NCI-H748 treated with DMSO at 0.1 percent for 48 hours (cell line): ENCODE results near the gene ARMH4.

Experiments
- DNase-seq: peaks from one replicate; lab custom pipeline; 2025; lab: John Stamatoyannopoulos, UW

ARMH4 gene

GRCh38 chr14:58100735-58101368 is 51.2 kb downstream of the ARMH4 start:
- no peak for DNase-seq

DNA sequence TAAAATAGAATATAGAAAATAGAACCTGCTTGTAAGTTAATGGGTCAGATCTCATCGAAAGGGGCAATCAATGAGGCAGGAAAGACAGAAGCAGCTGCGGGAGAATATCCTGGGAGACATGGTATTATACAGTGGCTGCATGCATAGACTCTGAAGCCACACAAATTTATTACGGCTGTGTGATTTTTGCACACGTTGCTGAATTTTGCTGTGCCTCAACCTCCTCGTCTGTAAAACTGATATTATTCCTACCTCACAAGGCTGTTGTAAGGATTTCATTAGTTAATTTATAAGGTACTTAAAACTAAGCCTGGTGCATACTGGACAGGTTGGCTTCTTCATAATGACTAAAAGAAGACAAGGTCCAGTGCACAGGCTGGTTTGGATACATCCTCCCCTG is 52.3 kb downstream of the ARMH4 start:
- DNase-seq: no peak

DNA sequence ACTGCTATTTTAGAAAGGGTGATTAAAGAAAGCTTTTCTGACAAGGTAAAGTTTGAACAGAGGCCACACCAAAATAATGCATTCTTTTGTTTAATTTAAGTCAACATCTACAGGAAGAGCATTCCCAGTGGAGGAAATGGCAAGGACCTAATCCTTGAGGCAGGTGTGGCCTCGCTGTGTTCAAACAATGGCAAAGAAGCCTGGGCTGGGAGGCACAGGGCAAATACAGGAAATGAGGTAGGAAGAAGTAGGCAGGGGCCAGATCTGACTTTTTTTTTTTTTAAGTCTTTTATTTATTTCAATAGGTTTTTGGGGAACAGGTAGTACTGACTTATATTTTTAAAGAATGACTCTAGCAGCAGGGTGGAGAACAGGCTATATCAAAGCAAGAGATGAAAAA is 53.5 kb downstream of the ARMH4 start:
- no peak for DNase-seq

GRCh38 chr14:58096731-58097130 is 55.3 kb downstream of the ARMH4 start:
- no peak for DNase-seq

DNA sequence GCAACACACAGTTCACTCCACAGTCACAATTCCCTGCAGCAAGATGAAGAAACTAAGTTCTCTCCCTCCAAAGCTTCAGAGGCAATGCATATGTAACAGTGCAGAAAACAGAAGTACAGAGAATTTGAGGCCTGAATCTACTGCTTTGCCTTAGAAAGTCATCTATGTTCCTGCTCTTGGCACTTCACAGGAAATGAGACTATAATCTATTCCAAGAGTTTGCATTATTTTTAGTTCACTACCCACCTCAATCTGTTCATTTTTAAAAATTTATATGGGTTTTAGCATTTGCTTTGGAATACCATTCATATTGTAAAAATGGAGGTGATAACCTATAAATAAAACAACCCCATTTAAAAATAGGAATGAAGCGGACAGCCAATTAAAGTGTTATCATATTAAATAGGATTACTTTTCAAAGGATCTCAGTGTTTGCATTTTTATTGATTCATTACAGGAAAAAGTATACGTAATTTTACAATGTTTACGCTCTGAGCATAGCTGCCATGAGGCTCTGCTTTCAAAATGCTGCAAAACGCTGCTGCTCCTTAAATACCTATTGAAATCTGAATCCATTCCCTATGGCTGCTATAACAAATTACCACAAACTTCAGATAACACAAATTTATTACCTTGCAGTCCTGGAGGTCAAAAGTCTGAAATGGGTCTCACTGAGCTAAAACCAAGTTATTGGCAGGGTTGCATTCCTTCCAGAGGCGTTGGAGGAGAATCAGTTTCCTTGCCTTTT is 60.0 kb downstream of the ARMH4 start:
- no peak for DNase-seq

- DNase-seq: no peak
Measured at GRCh38 chr14:58089612-58090011, 62.4 kb downstream of the ARMH4 start.

GRCh38 chr14:58088961-58089360 is 63.1 kb downstream of the ARMH4 start:
- DNase-seq: no peak

DNA sequence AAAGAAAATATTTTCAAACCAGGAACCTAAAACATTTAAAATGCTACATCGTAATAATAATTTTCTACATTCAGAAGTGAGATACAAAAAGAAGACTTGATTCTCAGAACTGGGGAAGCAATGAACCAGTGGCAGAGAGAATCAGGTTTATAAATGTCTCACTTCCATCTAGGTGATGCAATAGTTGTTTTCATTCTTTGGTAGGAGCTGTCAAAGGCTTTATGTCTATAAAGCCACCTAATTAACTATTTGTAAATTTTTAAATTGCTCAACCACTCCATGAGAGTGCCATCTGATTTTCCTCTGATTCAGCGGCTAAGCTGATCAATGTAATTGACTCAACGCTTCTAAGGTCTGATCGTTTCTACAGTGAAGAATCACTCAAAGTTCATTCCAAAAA is 66.1 kb downstream of the ARMH4 start:
- no peak for DNase-seq

DNA sequence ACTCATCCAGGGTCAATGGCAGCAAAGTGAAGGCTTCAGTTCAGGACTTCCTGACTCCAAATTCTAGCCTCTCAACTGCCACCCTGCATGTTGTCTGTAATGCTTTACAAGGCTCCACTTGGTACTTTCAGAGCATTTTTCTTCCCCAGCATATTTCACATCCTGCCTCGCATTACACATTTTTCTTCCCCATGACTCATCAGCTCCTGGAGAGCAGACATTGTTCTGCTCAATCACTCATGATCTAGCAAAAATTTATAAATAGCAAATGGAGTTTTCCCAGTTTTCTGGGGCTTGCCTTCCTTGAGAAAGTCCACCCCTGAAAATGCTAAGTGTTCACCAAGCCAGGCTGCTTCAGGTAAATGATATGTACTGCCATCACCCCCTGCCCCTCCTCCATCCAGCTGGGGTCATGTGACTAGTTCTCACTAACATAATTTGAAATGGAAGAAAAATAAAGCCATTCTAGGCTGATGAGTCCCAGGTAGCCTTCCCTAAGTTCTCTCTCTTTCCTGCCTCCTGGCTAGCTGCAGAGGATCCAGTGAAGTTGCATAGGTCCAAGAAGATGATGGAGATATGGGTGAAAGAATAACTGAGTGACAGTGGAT is 69.4 kb downstream of the ARMH4 start:
- DNase-seq: no peak

GRCh38 chr14:58082011-58082410 is 70.0 kb downstream of the ARMH4 start:
- DNase-seq: no peak

DNA sequence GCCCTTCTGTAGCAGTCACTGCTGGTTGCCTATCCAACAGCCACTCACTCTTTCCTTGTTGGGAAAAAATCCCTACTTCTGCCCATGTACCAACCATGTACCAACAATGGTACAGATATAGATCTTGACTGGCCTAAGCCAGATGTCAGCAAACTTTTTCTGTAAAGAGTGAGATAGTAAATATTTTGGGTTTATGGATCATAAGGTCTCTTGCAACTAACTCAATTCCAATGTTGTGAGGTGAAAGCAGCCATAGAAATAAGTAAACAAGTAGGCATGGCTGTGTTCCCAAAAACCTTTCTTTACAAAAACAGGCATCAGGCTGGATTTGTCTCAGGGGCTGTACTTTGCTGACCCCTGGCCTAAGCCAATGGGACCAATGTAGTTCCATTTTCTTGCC is 73.5 kb downstream of the ARMH4 start:
- DNase-seq: no peak

GRCh38 chr14:58078068-58078467 is 73.9 kb downstream of the ARMH4 start:
- no peak for DNase-seq

DNA sequence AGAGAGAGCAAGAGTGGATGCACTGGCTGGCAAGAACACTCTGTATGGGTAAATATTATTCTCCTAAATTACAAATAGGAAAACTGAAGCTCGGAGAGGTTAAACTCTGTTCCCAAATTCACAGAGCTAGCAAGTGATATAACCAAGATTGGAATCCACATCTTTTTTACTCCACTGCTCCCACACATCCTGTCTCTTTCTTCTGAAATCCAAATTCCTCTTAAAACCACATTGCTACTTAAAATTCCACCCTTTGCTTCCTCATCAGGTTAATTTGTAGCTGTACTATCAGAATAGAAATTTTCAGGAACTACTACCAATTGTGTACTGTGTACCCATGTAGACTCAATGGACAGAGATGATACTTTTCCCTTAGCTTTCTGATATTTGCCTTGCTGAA is 74.4 kb downstream of the ARMH4 start:
- no peak for DNase-seq

DNA sequence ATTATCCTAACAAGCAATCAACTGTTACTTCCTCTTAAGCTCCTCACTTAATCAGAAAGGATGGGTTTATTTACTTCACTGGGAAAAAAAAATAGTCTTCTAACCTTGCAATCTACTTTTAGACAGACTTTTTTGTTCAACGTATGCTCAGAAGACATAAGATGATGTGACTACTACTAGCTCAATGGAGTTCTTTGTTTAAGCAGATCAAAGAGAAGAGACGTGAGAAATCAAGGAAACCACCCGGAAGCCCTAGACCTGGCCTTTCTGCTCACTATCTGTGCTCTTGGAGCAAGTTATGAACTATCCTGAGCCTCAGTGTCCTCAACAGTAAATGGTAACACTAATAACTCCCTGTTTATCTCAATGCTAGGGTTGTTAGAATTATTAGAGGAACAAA is 78.5 kb downstream of the ARMH4 start:
- no peak for DNase-seq

DNA sequence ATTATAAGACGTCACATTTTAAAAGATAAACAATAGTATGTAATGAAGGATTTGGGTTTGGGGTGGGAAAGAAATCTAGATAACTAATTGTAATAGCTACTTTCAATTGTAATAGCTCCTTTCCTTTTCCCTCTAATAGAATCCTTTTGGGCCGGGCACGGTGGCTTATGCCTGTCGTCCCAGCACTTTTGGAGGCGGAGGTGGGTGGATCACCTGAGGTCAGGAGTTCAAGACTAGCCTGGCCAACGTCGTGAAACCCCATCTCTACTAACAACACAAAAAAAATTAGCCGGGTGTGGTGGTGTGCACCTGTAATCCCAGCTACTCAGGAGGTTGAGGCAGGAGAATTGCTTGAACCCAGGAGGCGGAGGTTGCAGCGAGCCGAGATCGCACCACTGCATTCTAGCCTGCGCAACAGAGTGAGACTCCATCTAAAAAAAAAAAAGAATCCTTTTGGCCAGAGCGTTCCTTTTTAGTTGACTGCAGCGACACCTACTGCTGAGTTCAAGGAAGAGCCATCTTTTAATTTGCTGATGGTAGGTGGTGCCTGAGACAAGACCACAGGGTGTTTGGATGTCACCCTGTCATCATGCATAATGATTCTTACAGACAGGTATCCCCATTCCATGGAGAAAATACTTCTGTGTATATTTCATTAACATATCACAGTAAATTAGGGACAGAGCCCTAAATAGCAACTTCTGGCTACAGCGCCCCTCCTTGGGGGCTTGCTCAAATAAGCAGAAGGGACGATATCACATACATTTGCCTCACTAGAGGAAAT is 79.5 kb downstream of the ARMH4 start:
- DNase-seq: peak; percentile 59

DNA sequence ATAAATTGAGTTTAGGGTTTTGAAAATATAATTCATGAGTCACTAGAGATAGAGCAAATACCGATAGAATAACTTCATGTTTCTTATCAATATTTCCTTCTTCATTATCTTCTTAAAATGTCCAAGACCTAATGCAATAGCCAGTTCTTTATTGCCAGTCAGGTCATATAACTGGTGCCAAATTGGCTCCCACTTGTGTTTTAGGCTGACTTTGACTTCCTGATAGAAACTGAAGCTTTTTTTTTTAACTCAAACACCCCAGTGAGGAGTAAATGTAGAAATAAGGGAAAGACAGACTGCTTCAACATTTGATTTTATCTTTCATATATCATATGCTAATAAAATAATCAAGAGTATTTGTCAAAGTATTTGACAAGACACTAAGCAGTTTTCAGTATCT is 80.7 kb downstream of the ARMH4 start:
- no peak for DNase-seq

- DNase-seq: no peak
Measured at GRCh38 chr14:58068306-58068705, 83.7 kb downstream of the ARMH4 start.

- DNase-seq: no peak
Measured at GRCh38 chr14:58066115-58066514, 85.9 kb downstream of the ARMH4 start.

DNA sequence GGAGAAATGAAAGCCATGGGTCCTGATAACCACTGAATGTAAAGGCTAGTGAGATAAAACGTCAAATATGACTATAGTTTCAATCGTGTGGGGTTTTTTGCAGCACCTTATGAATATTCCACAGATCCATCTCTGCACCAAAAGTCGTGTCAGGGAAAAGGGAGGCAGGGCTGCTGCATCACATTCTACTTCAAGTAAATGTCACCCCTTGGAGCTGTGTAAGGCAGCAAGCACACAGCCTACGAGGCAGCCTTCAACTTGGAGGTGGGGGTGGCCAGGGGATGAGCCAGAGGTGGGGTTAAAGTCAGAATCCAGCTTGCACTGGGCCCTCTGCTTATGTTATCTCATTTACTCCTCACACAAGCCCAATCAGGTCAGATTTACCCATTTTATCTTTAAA is 90.4 kb downstream of the ARMH4 start:
- DNase-seq: no peak

- DNase-seq: no peak
Measured at GRCh38 chr14:58060898-58061297, 91.1 kb downstream of the ARMH4 start.

DNA sequence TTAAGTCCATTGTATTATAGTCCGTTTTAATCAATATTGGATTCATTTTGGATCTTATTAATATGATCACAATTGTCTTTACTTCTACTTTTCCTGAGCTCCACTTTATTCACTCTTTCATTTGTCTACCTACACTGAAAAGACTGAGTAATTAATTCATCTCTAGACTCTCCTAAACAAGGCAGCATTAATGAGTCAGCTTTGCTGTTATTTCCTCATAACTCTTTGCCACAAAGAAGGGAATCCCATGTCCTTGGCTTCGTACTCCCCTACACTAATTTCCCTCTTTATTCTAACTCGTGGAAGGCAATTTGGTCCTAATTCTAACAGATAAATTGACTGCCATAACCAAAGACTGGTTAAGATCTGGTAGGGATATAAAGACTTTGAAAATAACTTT is 91.9 kb downstream of the ARMH4 start:
- no peak for DNase-seq

- DNase-seq: no peak
Measured at GRCh38 chr14:58059126-58059525, 92.9 kb downstream of the ARMH4 start.

DNA sequence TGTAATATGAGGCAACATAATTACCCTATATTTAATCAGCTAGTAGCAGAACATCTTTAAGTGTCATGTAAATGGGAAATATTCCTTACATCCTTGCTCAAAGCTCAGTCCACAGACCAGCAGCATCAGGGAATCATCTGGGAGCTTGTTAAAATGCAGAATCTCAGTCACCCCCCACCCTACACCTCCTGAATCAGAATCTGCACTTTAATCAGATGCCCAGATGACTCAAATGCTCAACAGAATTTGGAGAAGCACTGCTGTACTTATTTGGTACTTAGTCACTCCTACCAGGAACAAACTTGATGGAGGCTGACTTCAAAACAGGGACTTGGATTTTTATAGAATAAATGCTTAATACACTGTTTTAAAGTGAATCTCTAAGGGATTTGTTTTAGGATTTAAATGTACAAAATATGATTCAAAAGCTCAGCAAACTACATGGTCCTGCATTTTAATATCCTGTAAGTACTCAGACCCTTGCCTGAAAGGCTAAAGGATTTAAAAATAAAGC is 96.5 kb downstream of the ARMH4 start:
- no peak for DNase-seq
